GM23338 (cell line): ENCODE results near the gene ARMC9.

ENCODE experiments used
- EZH2phosphoT487 ChIP-seq: fragments of 200-600 bp; sonication (generic); IDR thresholded peaks from one replicate; pipeline ENCODE4 v1.8.1; 2018; ENCODE audit warnings: antibody characterized with exemption; ENCODE audit not compliant: unreplicated experiment
- JUNB ChIP-seq: IDR thresholded peaks from one replicate; pipeline ENCODE4 v1.6.1; 2016; ENCODE audit warnings: antibody characterized with exemption; ENCODE audit not compliant: unreplicated experiment
- TF ChIP-seq, protein P1 (sequence below): IDR thresholded peaks from one replicate; pipeline ENCODE4 v1.6.1; 2018; ENCODE audit warnings: antibody characterized with exemption; ENCODE audit not compliant: unreplicated experiment
- TF ChIP-seq, protein P2 (sequence below): fragments of 250-450 bp; sonication (Bioruptor Pico); IDR thresholded peaks from 2 replicates; pipeline ENCODE4 v1.5.0; 2020; ENCODE audit warnings: mild to moderate bottlenecking, moderate library complexity

DNA sequence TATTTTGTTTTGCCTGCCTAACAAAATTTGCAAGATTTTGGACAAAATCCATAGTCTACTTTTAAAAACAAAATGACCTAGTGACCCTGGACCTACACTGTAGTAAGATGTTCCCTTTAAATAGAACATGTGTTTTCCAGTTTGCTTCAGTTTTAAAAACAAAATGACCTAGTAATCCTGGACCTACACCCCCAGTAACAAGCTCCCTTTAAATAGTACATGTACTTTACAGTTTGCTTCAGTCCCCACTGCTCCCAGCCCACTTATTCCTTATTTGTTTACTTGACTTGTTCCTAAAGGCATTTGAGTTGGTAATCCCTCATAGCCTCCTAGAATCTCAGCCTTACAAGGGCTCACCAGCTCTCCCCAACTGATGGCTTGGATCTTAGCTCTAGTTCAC, 39.1 kb upstream of the ARMC9 start:
- no peak for TF ChIP-seq EZH2phosphoT487
- TF ChIP-seq, protein P1, sequence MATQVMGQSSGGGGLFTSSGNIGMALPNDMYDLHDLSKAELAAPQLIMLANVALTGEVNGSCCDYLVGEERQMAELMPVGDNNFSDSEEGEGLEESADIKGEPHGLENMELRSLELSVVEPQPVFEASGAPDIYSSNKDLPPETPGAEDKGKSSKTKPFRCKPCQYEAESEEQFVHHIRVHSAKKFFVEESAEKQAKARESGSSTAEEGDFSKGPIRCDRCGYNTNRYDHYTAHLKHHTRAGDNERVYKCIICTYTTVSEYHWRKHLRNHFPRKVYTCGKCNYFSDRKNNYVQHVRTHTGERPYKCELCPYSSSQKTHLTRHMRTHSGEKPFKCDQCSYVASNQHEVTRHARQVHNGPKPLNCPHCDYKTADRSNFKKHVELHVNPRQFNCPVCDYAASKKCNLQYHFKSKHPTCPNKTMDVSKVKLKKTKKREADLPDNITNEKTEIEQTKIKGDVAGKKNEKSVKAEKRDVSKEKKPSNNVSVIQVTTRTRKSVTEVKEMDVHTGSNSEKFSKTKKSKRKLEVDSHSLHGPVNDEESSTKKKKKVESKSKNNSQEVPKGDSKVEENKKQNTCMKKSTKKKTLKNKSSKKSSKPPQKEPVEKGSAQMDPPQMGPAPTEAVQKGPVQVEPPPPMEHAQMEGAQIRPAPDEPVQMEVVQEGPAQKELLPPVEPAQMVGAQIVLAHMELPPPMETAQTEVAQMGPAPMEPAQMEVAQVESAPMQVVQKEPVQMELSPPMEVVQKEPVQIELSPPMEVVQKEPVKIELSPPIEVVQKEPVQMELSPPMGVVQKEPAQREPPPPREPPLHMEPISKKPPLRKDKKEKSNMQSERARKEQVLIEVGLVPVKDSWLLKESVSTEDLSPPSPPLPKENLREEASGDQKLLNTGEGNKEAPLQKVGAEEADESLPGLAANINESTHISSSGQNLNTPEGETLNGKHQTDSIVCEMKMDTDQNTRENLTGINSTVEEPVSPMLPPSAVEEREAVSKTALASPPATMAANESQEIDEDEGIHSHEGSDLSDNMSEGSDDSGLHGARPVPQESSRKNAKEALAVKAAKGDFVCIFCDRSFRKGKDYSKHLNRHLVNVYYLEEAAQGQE: no peak
- no peak for TF ChIP-seq JUNB
- TF ChIP-seq, protein P2, sequence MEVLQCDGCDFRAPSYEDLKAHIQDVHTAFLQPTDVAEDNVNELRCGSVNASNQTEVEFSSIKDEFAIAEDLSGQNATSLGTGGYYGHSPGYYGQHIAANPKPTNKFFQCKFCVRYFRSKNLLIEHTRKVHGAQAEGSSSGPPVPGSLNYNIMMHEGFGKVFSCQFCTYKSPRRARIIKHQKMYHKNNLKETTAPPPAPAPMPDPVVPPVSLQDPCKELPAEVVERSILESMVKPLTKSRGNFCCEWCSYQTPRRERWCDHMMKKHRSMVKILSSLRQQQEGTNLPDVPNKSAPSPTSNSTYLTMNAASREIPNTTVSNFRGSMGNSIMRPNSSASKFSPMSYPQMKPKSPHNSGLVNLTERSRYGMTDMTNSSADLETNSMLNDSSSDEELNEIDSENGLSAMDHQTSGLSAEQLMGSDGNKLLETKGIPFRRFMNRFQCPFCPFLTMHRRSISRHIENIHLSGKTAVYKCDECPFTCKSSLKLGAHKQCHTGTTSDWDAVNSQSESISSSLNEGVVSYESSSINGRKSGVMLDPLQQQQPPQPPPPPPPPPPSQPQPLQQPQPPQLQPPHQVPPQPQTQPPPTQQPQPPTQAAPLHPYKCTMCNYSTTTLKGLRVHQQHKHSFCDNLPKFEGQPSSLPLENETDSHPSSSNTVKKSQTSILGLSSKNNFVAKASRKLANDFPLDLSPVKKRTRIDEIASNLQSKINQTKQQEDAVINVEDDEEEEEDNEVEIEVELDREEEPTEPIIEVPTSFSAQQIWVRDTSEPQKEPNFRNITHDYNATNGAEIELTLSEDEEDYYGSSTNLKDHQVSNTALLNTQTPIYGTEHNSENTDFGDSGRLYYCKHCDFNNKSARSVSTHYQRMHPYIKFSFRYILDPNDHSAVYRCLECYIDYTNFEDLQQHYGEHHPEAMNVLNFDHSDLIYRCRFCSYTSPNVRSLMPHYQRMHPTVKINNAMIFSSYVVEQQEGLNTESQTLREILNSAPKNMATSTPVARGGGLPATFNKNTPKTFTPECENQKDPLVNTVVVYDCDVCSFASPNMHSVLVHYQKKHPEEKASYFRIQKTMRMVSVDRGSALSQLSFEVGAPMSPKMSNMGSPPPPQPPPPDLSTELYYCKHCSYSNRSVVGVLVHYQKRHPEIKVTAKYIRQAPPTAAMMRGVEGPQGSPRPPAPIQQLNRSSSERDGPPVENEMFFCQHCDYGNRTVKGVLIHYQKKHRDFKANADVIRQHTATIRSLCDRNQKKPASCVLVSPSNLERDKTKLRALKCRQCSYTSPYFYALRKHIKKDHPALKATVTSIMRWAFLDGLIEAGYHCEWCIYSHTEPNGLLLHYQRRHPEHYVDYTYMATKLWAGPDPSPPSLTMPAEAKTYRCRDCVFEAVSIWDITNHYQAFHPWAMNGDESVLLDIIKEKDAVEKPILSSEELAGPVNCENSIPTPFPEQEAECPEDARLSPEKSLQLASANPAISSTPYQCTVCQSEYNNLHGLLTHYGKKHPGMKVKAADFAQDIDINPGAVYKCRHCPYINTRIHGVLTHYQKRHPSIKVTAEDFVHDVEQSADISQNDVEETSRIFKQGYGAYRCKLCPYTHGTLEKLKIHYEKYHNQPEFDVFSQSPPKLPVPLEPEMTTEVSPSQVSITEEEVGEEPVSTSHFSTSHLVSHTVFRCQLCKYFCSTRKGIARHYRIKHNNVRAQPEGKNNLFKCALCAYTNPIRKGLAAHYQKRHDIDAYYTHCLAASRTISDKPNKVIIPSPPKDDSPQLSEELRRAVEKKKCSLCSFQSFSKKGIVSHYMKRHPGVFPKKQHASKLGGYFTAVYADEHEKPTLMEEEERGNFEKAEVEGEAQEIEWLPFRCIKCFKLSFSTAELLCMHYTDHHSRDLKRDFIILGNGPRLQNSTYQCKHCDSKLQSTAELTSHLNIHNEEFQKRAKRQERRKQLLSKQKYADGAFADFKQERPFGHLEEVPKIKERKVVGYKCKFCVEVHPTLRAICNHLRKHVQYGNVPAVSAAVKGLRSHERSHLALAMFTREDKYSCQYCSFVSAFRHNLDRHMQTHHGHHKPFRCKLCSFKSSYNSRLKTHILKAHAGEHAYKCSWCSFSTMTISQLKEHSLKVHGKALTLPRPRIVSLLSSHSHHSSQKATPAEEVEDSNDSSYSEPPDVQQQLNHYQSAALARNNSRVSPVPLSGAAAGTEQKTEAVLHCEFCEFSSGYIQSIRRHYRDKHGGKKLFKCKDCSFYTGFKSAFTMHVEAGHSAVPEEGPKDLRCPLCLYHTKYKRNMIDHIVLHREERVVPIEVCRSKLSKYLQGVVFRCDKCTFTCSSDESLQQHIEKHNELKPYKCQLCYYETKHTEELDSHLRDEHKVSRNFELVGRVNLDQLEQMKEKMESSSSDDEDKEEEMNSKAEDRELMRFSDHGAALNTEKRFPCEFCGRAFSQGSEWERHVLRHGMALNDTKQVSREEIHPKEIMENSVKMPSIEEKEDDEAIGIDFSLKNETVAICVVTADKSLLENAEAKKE: no peak
